Measurements from ENCODE around the gene STAT5A. TPM values are rescaled to one million over a fixed set of nuclear protein-coding genes. Genes with fewer than 3 reads are reported as not detected.
"Not testable (repeated sequence)": the region's sequence is repeated elsewhere in the genome, so short reads cannot be mapped to it uniquely, and the experiment has no call there.

STAT5A gene
- polyA plus RNA-seq, 1 of the 3 experiments (the other 2 are of a cell fraction), result 2.3 TPM

DNA sequence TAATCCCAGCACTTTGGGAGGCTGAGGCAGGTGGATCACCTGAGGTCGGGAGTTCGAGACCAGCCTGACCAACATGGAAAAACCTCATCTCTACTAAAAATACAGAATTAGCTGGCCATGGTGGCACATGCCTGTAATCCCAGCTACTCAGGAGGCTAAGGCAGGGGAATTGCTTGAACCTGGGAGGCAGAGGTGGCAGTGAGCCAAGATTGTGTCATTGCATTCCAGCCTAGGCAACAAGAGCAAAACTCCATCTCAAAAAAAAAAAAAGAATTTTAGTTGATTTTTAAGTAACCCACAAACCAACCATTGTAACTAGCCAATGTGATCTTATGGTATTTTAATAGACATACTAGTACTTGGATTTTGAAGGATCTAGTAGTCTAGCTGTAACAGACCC is 72.1 kb downstream of the STAT5A start:
- POLR2A ChIA-PET; H3K4me2 ChIP-seq; H3K4me3 ChIP-seq (ENCODE audit: low read depth in 2 of 2, low read length in 1 of 2); H3K27me3 ChIP-seq (ENCODE audit: insufficient read depth); H3K9me3 ChIP-seq; DNase-seq; H3K9ac ChIP-seq; H3K36me3 ChIP-seq (replicated peaks in 1 of 2; ENCODE audit: control insufficient read depth in 1 of 2, insufficient read depth in 2 of 2, low read length in 1 of 2); H2AFZ ChIP-seq (ENCODE audit: low read depth); H3K9me2 ChIP-seq: not testable (repeated sequence)
- H4K20me1 ChIP-seq (ENCODE audit: insufficient read depth), result peaks cover 72% of the 10 kb centered on the region
- CTCF ChIA-PET, result interaction anchor here (2.5 kb wide), 1 partner anchor 38 kb away, joined by 8 read pairs; no protein-coding TSS in a partner anchor
- H3F3A ChIP-seq (replicated peaks; ENCODE audit: insufficient read depth), result peaks cover 35% of the 10 kb centered on the region
- 100% methylated on average over 2 of the region's 2 CpGs for WGBS (ENCODE audit: low lambda C conversion rate)
- peaks cover 13 to 19% of the 10 kb centered on the region in 2 experiments; a peak in 2 of 4 replicates for H3K4me1 ChIP-seq (ENCODE audit: control insufficient read depth in 1 of 2, insufficient read depth in 2 of 2, low read depth in 1 of 2, low read length in 1 of 2)
- peak; percentile 51; the same call in 1 of the 2 replicates for TF ChIP-seq NFIC (IDR thresholded peaks at IDR 0.05; ENCODE audit: borderline replicate concordance)
- 0 out of 4 replicates have a peak overlapping the region, but pooled peaks of 1 of the 2 experiments have one; percentile 9 for H3K27ac ChIP-seq (ENCODE audit: low read depth in 2 of 2, low read length in 1 of 2)
- peaks cover 94% of the 10 kb centered on the region for H3K79me2 ChIP-seq (ENCODE audit: insufficient read depth)

Other genes with a start within 250 kb of the STAT5A start
- gene C17orf113, start 237.9 kb upstream of the STAT5A start, polyA plus RNA-seq (2012; rRNA removed), result 0.44 and 0.52 TPM in 2 replicates
- 0.05 and 0.13 TPM in 2 replicates for gene ZNF385C, start 190.0 kb upstream of the STAT5A start, polyA plus RNA-seq (2012; rRNA removed)
- gene DHX58, start 175.8 kb upstream of the STAT5A start, polyA plus RNA-seq (2012; rRNA removed), result 1.2 and 1.6 TPM in 2 replicates
- gene KAT2A, start 167.1 kb upstream of the STAT5A start, polyA plus RNA-seq (2012; rRNA removed), result 45.1 and 58.6 TPM in 2 replicates
- gene HSPB9, start 165.7 kb upstream of the STAT5A start, polyA plus RNA-seq (2012; rRNA removed), result 0.03 and 0.05 TPM in 2 replicates
- gene RAB5C, start 133.5 kb upstream of the STAT5A start, polyA plus RNA-seq (2012; rRNA removed), result 257 and 285 TPM in 2 replicates
- gene KCNH4, start 107.4 kb upstream of the STAT5A start, polyA plus RNA-seq (2012; rRNA removed), result 0.46 and 0.57 TPM in 2 replicates
- gene HCRT, start 103.0 kb upstream of the STAT5A start, polyA plus RNA-seq (2012; rRNA removed), result not detected in 2 replicates
- gene GHDC, start 94.0 kb upstream of the STAT5A start, polyA plus RNA-seq (2012; rRNA removed), result 15.8 and 18.0 TPM in 2 replicates
- gene STAT5B, start 12.1 kb upstream of the STAT5A start, polyA plus RNA-seq (2012; rRNA removed), result 23.6 and 27.7 TPM in 2 replicates
- 35.7 and 38.7 TPM in 2 replicates for gene STAT3, start 99.9 kb downstream of the STAT5A start, polyA plus RNA-seq (2012; rRNA removed)
- gene CAVIN1, start 134.8 kb downstream of the STAT5A start, polyA plus RNA-seq (2012; rRNA removed), result 264 and 290 TPM in 2 replicates
- 31.7 and 37.1 TPM in 2 replicates for gene ATP6V0A1, start 170.4 kb downstream of the STAT5A start, polyA plus RNA-seq (2012; rRNA removed)
- 25.0 and 33.9 TPM in 2 replicates for gene NAGLU, start 247.7 kb downstream of the STAT5A start, polyA plus RNA-seq (2012; rRNA removed)